K562 (cell line): ENCODE data around the gene PPP1R12B. TPM values are rescaled to one million over a fixed set of nuclear protein-coding genes. Genes with fewer than 3 reads are reported as not detected.
"Not testable (repeated sequence)": the region's sequence is repeated elsewhere in the genome, so short reads cannot be mapped to it uniquely, and the experiment has no call there.

ENCODE experiments used
- ATAC-seq: fragments of 200-7000 bp; cut with Tn5 transposase; 3 replicates; pipeline ENCODE4 v1.9.1; 2020; ENCODE audit warnings: moderate library complexity
- BruUV-seq: library from RNA; stranded (reverse); fragments of 400-500 nt; replicated peaks from 2 replicates; lab custom pipeline; 2021; lab: Mats Ljungman, UMichigan
- CTCF ChIA-PET: fragments of 300-600 bp; formaldehyde crosslinking; extraction: SDS; loops from one replicate; lab custom pipeline; 2021; ENCODE audit warnings: low intra/inter-chr PET ratio; lab: Yijun Ruan, JAX
- POLR2A ChIA-PET: fragments of 300-600, 350-650 bp; sonication (Branson Sonifier 250); formaldehyde crosslinking; extraction: SDS; loops from one replicate; lab custom pipeline; 2021; ENCODE audit warnings: antibody characterized with exemption, inconsistent platforms; lab: Yijun Ruan, JAX
- DNase-seq, 4 experiments: peaks; one replicate each; pipeline versions ENCODE4 v3.0.0 to v3.0.0-alpha.2; 2011 to 2018; ENCODE audit warnings: low spot score in 3 of 4, mixed read lengths in 3 of 4; ENCODE audit errors: extremely low read depth in 1 of 4
- FAIRE-seq: peaks from 2 replicates; lab custom pipeline; 2011; peaks lifted over from hg19 to GRCh38; lab: Jason Lieb, UNC
- H2AFZ ChIP-seq: 2 replicates; pipeline ENCODE4 v1.6.0; 2011; ENCODE audit warnings: low read depth, low read length, control low read depth, inconsistent platforms
- H3K27ac ChIP-seq: fragments of 200-600 bp; 3 replicates; pipeline ENCODE4 v1.8.0; 2011; ENCODE audit warnings: low read depth, mild to moderate bottlenecking, control low read depth, inconsistent platforms, low read length, moderate library complexity, mixed read lengths; ENCODE audit errors: extremely low read depth
- H3K27me3 ChIP-seq, 2 experiments: fragments of 300-600 bp in 1 of 2; 2 replicates in 1 of 2; 3 replicates in 1 of 2; pipeline versions ENCODE4 v1.6.0 to v1.8.0; 2011; ENCODE audit warnings: inconsistent platforms in 2 of 2, low read length in 2 of 2, mild to moderate bottlenecking in 1 of 2, mixed read lengths in 1 of 2, moderate library complexity in 1 of 2; ENCODE audit not compliant: control insufficient read depth in 2 of 2, insufficient read depth in 2 of 2
- H3K36me3 ChIP-seq: fragments of 300-600 bp; 3 replicates; pipeline ENCODE4 v1.8.0; 2011; ENCODE audit warnings: mild to moderate bottlenecking, low read length, inconsistent platforms; ENCODE audit not compliant: control insufficient read depth, insufficient read depth
- H3K4me1 ChIP-seq, 2 experiments: fragments of 200-600 bp in 1 of 2; replicated peaks in 1 of 2; 2 replicates in 1 of 2; 3 replicates in 1 of 2; pipeline versions ENCODE4 v1.5.1 to v1.8.0; 2011; ENCODE audit warnings: inconsistent platforms in 2 of 2, low read length in 2 of 2, mild to moderate bottlenecking in 1 of 2, mixed read lengths in 1 of 2, moderate library complexity in 1 of 2; ENCODE audit not compliant: control insufficient read depth in 2 of 2, insufficient read depth in 2 of 2
- H3K4me2 ChIP-seq: 2 replicates; pipeline ENCODE4 v1.6.1; 2011; ENCODE audit warnings: low read length, control low read depth, inconsistent platforms, mixed read lengths; ENCODE audit not compliant: insufficient read depth
- H3K4me3 ChIP-seq: fragments of 200-600 bp; sonication (generic), shearing (Covaris generic); 2 replicates; pipeline ENCODE4 v1.5.1; 2016; ENCODE audit warnings: control low read depth, inconsistent platforms
- H3K79me2 ChIP-seq: fragments of 200-600 bp; 3 replicates; pipeline ENCODE4 v1.8.0; 2011; ENCODE audit warnings: low read length, inconsistent platforms; ENCODE audit not compliant: control insufficient read depth, insufficient read depth
- H3K9ac ChIP-seq, 2 experiments: 2 replicates each; pipeline versions ENCODE4 v1.6.0 to v1.6.1; 2011; ENCODE audit warnings: low read depth in 2 of 2, low read length in 2 of 2, control low read depth in 1 of 2, inconsistent platforms in 1 of 2, mild to moderate bottlenecking in 1 of 2, mixed read lengths in 1 of 2; ENCODE audit not compliant: insufficient read depth in 1 of 2
- H3K9me1 ChIP-seq: one replicate; pipeline ENCODE4 v1.6.0; 2011; ENCODE audit warnings: inconsistent platforms, mild to moderate bottlenecking, low read length, moderate library complexity; ENCODE audit not compliant: control insufficient read depth, insufficient read depth
- H3K9me3 ChIP-seq: replicated peaks from 2 replicates; pipeline ENCODE4 v1.5.1; 2011; ENCODE audit warnings: low read depth, low read length, inconsistent platforms; ENCODE audit not compliant: control insufficient read depth, insufficient read depth
- H4K20me1 ChIP-seq: replicated peaks from 2 replicates; pipeline ENCODE4 v1.6.1; 2011; ENCODE audit warnings: low read length, inconsistent platforms, mixed read lengths; ENCODE audit not compliant: control insufficient read depth, insufficient read depth
- WGBS: fragments of 100-300 bp; shearing (Covaris generic); methylation state at CpG from one replicate; pipeline ENCODE4 v1.1.6; 2016; ENCODE audit warnings: low coverage, mixed read lengths; ENCODE audit not compliant: insufficient coverage; ENCODE audit errors: missing lambda C conversion rate; 5-methylcytosine and 5-hydroxymethylcytosine counted together
- in situ Hi-C: fragments of 300-500 bp; cut with MboI; formaldehyde crosslinking; loops from 4 replicates; pipeline ENCODE4 v1.15.0; 2018; ENCODE audit warnings: inconsistent platforms, mixed read lengths
- intact Hi-C: fragments of 100-400 bp; cut with micrococcal nuclease; formaldehyde crosslinking; loops from 2 replicates; pipeline ENCODE4 v1.14.2; 2022
- polyA plus RNA-seq, 8 experiments: library from polyadenylated mRNA; depleted of rRNA in 4 of 8; stranded (reverse) in 5 of 8; unstranded in 3 of 8; fragments of >200 nt; fragmentation: Nextera tagmentation in 2 of 8; fragmentation: Illumina TruSeq in 1 of 8; extraction: Ambion mirVana in 2 of 8; extraction: Trizol in 1 of 8; gene quantifications; 2 replicates each; pipeline versions ENCODE4 v1.2.1 to v1.2.3, GENCODE V29; 2011 to 2014; ENCODE audit warnings: inconsistent platforms in 1 of 8, missing spikeins in 1 of 8
- total RNA-seq, 7 experiments: library from RNA; depleted of rRNA in 6 of 7; stranded (reverse); fragments of >200 nt in 6 of 7; fragmentation: Illumina TruSeq in 2 of 7; extraction: Trizol in 2 of 7; gene quantifications; 2 replicates each; pipeline versions ENCODE4 v1.2.1 to v1.2.3, GENCODE V29; 2011 to 2021; ENCODE audit warnings: low replicate concordance in 1 of 7

The PPP1R12B gene
- total and polyA plus RNA-seq, 9 of the 15 experiments (the other 6 are each of a cell fraction or from before 2014, with no cell fraction given), result 0.73 to 16.9 (median 13.6) TPM

DNA sequence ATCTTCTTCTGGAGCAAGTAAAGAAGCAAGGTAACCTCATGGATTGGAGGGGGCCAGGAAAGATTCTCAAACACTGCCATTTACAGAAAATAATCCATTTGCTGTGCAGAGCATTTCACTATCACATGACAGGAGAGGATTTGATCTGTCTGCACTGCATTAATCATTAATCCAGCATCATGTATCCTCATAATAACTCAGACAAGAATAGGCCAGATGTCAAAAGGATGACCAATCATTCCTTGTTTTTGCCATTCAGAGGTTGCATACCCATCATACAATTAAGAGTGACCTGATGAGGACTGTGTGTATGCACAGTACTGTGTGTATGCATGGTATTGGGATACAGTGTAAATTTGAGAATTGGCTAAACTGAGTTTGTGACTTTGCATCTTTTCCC lies 74.2 kb downstream of the PPP1R12B start:
- FAIRE-seq, CTCF ChIA-PET, ATAC-seq, H3K36me3 ChIP-seq, in situ Hi-C loops, intact Hi-C loops, H3K9me3 ChIP-seq, H2AFZ ChIP-seq, H3K9me1 ChIP-seq, H3K27me3 ChIP-seq, H3K27ac ChIP-seq, DNase-seq, H4K20me1 ChIP-seq, H3K4me3 ChIP-seq, BruUV-seq, H3K4me2 ChIP-seq, H3K79me2 ChIP-seq, H3K4me1 ChIP-seq, H3K9ac ChIP-seq: not testable (repeated sequence)
- POLR2A ChIA-PET, result interaction anchor here (0.6 to 0.7 kb wide), 2 partner anchors 14 to 372 kb away, joined by 3 read pairs; no protein-coding TSS in a partner anchor

DNA sequence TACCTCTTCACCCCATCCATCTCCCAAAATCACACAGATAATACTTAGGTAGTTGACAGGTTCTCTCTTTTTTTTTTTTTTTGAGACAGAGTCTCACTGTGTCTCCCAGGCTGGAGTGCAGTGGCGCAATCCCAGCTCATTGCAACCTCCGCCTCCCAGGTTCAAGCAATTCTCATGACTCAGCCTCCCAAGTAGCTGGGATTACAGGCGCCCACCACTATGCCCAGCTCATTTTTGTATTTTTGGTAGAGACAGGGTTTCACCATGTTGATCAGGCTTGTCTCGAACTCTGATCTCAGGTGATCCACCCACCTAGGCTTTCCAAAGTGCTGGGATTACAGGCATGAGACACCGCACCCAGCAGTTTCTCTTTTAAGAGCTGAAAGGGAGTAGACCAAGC lies 75.8 kb downstream of the PPP1R12B start:
- intact Hi-C loops, H3K9me3 ChIP-seq, H3K27ac ChIP-seq, FAIRE-seq, H2AFZ ChIP-seq, H3K9me1 ChIP-seq, ATAC-seq, POLR2A ChIA-PET, in situ Hi-C loops, H3K4me3 ChIP-seq, H3K79me2 ChIP-seq, BruUV-seq, CTCF ChIA-PET, H3K4me2 ChIP-seq, H3K27me3 ChIP-seq, H3K36me3 ChIP-seq, H4K20me1 ChIP-seq, H3K4me1 ChIP-seq, H3K9ac ChIP-seq, DNase-seq: not testable (repeated sequence)
- 88% methylated on average over 5 of the region's 5 CpGs for WGBS

DNA sequence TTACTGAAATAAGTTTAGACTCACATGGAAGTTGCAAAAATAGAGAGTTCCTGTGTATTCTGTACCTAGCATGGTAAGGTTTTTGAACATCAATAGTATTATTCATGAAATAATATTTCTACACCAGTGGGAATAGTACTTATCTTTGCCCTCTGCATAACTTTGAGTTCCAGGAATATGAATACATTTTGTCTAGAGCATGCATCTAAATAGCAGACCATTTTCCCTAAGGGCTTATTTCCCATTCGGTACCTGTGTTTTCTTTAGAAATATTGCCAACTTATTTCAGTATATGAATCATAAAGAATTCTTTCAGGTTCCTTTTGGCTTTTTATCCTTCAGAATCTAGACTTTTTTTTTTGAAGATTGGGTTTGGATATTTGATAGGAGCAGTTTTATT lies 81.6 kb downstream of the PPP1R12B start:
- H2AFZ ChIP-seq, H3K4me3 ChIP-seq, intact Hi-C loops, CTCF ChIA-PET, ATAC-seq, H3K27me3 ChIP-seq, H3K79me2 ChIP-seq, H3K9ac ChIP-seq, FAIRE-seq, H4K20me1 ChIP-seq, H3K4me1 ChIP-seq, POLR2A ChIA-PET, H3K27ac ChIP-seq, BruUV-seq, H3K4me2 ChIP-seq, in situ Hi-C loops, DNase-seq, H3K9me3 ChIP-seq, H3K9me1 ChIP-seq: not testable (repeated sequence)
- peaks cover 24% of the 10 kb centered on the region; the same call in 2 of the 3 replicates for H3K36me3 ChIP-seq
- 70% methylated on average over 1 of the region's 1 CpG for WGBS

DNA sequence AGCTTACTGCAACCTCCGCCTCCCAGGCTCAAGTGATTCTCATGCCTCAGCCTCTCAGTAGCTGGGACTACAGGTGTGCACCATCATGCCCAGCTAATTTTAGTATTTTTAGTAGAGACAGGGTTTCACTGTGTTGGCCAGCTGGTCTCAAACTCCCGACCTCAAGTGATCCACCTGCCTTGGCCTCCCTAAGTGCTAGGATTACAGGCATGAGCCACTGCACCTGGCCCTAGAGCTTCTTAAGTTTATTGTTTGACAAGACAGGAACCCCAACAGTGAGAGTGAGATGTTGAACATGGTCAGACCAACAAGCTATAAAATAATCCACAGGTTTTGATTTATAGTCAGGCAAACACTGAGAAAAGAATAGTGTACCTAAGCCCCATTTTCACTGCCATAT lies 83.8 kb downstream of the PPP1R12B start:
- CTCF ChIA-PET, H3K4me1 ChIP-seq: not testable (repeated sequence)

More for the DNA sequence above, 83.8 kb downstream of the PPP1R12B start:
- H3K27me3 ChIP-seq, H3K79me2 ChIP-seq, in situ Hi-C loops, DNase-seq, H3K27ac ChIP-seq, H4K20me1 ChIP-seq, H3K9ac ChIP-seq, H3K4me2 ChIP-seq, intact Hi-C loops, ATAC-seq, FAIRE-seq, BruUV-seq, H2AFZ ChIP-seq, H3K9me3 ChIP-seq, H3K4me3 ChIP-seq, H3K9me1 ChIP-seq: not testable (repeated sequence)
- POLR2A ChIA-PET, result interaction anchor here (0.9 to 1.3 kb wide), 2 partner anchors 90 to 170 kb away, joined by 3 to 5 read pairs; partner anchors contain the start of gene UBE2T
- H3K36me3 ChIP-seq, result peaks cover 32% of the 10 kb centered on the region; the same call in 2 of the 3 replicates
- WGBS, result 75% methylated on average over 2 of the region's 2 CpGs
